HepG2 (cell line): ENCODE data around the gene CSRNP3. TPM values are rescaled to one million over a fixed set of nuclear protein-coding genes. Genes with fewer than 3 reads are reported as not detected.

Source experiments
- ATAC-seq: fragments of 200-7000 bp; cut with Tn5 transposase; 3 replicates; pipeline ENCODE4 v1.9.1; 2020; ENCODE audit warnings: mild to moderate bottlenecking, moderate library complexity
- BruUV-seq: library from RNA; stranded (reverse); fragments of 400-500 nt; replicated peaks from 2 replicates; lab custom pipeline; 2021; lab: Mats Ljungman, UMichigan
- CTCF ChIA-PET: fragments of 300-600 bp; formaldehyde crosslinking; extraction: SDS; loops from one replicate; lab custom pipeline; 2021; ENCODE audit warnings: low total read pairs, inconsistent platforms, low intra/inter-chr PET ratio; lab: Yijun Ruan, JAX
- POLR2A ChIA-PET: fragments of 350-600 bp; sonication (Branson Sonifier 250); formaldehyde crosslinking; loops from one replicate; lab custom pipeline; 2020; ENCODE audit warnings: antibody characterized with exemption, inconsistent platforms; lab: Yijun Ruan, JAX
- DNase-seq: peaks from one replicate; pipeline ENCODE4 v3.0.0-alpha.2; 2015; ENCODE audit warnings: low spot score
- FAIRE-seq: peaks from 3 replicates; lab custom pipeline; 2011; peaks lifted over from hg19 to GRCh38; lab: Jason Lieb, UNC
- H2AFZ ChIP-seq: one replicate; pipeline ENCODE4 v1.6.1; 2011; ENCODE audit warnings: low read length, inconsistent platforms
- H3K27ac ChIP-seq: fragments of 300-600 bp; 3 replicates; pipeline ENCODE4 v1.8.0; 2011; ENCODE audit warnings: mixed run types, mild to moderate bottlenecking, mixed read lengths, low read length, inconsistent platforms; ENCODE audit not compliant: insufficient read depth; ENCODE audit errors: extremely low read length
- H3K27me3 ChIP-seq, 2 experiments: fragments of 200-600 bp in 1 of 2; 2 replicates in 1 of 2; 3 replicates in 1 of 2; pipeline versions ENCODE4 v1.6.0 to v1.8.0; 2011; ENCODE audit warnings: low read length in 2 of 2, mild to moderate bottlenecking in 2 of 2, moderate library complexity in 2 of 2, inconsistent platforms in 1 of 2; ENCODE audit not compliant: insufficient read depth in 2 of 2, control insufficient read depth in 1 of 2
- H3K36me3 ChIP-seq, 2 experiments: fragments of 200-600 bp in 1 of 2; replicated peaks in 1 of 2; 2 replicates in 1 of 2; 3 replicates in 1 of 2; pipeline versions ENCODE4 v1.5.1 to v1.8.0; 2011; ENCODE audit warnings: low read length in 2 of 2, inconsistent platforms in 1 of 2; ENCODE audit not compliant: insufficient read depth in 2 of 2, control insufficient read depth in 1 of 2
- H3K4me1 ChIP-seq: 2 replicates; pipeline ENCODE4 v1.5.1; 2012; ENCODE audit warnings: low read length, inconsistent platforms; ENCODE audit not compliant: insufficient read depth
- H3K4me2 ChIP-seq: 2 replicates; pipeline ENCODE4 v1.6.0; 2011; ENCODE audit warnings: low read depth, low read length, inconsistent platforms
- H3K4me3 ChIP-seq, 3 experiments: fragments of 200-600 bp in 1 of 3; sonication (generic), shearing (Covaris generic) in 1 of 3; replicated peaks in 1 of 3; 2 replicates each; pipeline ENCODE4 v1.5.1; 2011 to 2016; ENCODE audit warnings: low read length in 3 of 3, inconsistent platforms in 2 of 3, low read depth in 2 of 3, mild to moderate bottlenecking in 2 of 3, control low read depth in 1 of 3, mixed read lengths in 1 of 3; ENCODE audit not compliant: insufficient read depth in 1 of 3
- H3K79me2 ChIP-seq: one replicate; pipeline ENCODE4 v1.6.1; 2011; ENCODE audit warnings: low read length, inconsistent platforms; ENCODE audit not compliant: insufficient read depth
- H3K9ac ChIP-seq: 2 replicates; pipeline ENCODE4 v1.6.0; 2011; ENCODE audit warnings: mild to moderate bottlenecking, low read depth, low read length, inconsistent platforms; ENCODE audit not compliant: insufficient read depth
- H3K9me3 ChIP-seq: 2 replicates; pipeline ENCODE4 v1.5.1; 2012; ENCODE audit warnings: mild to moderate bottlenecking, low read length
- H4K20me1 ChIP-seq: 2 replicates; pipeline ENCODE4 v1.6.0; 2011; ENCODE audit warnings: inconsistent platforms, mild to moderate bottlenecking, low read length, moderate library complexity; ENCODE audit not compliant: insufficient read depth
- SMC3 ChIP-seq: IDR thresholded peaks from 2 replicates; pipeline ENCODE4 v1.6.1; 2011; ENCODE audit warnings: low read length, improper control_type of control experiment
- STAG1 ChIP-seq: sonication (generic); formaldehyde crosslinking; IDR thresholded peaks from 2 replicates; pipeline ENCODE4 v1.4.0; 2020; ENCODE audit warnings: missing genetic modification reagents
- ZFY ChIP-seq: sonication (generic); formaldehyde crosslinking; IDR thresholded peaks from 2 replicates; pipeline ENCODE4 v1.4.0; 2020; ENCODE audit warnings: missing genetic modification reagents
- ZNF225 ChIP-seq: sonication (generic); formaldehyde crosslinking; IDR thresholded peaks from 2 replicates; pipeline ENCODE4 v1.4.0; 2020; ENCODE audit warnings: mild to moderate bottlenecking, missing genetic modification reagents
- WGBS: methylation state at CpG from one replicate; pipeline ENCODE4 v1.1.6; 2017; ENCODE audit warnings: low lambda C conversion rate; 5-methylcytosine and 5-hydroxymethylcytosine counted together
- in situ Hi-C: cut with HindIII; loops from 2 replicates; pipeline ENCODE4 v1.10.0; 2017; ENCODE audit warnings: low pct_unique_long_range_greater_than_20kb; ENCODE audit not compliant: extremely low pct_ligation_motif_present
- intact Hi-C: fragments of 100-400 bp; cut with micrococcal nuclease; formaldehyde crosslinking; loops from one replicate; pipeline ENCODE4 v1.10.0; 2022; ENCODE audit not compliant: unreplicated experiment
- polyA plus RNA-seq, 8 experiments: library from polyadenylated mRNA; depleted of rRNA in 3 of 8; stranded (reverse) in 7 of 8; unstranded in 1 of 8; fragments of >200 nt; fragmentation: Illumina TruSeq in 4 of 8; extraction: Trizol in 4 of 8; gene quantifications; 2 replicates each; pipeline versions ENCODE4 v1.2.1 to v1.2.3, GENCODE V29; 2011 to 2016; ENCODE audit warnings: low read depth in 4 of 8, missing spikeins in 1 of 8, mixed read lengths in 1 of 8; ENCODE audit not compliant: insufficient read depth in 1 of 8
- total RNA-seq, 5 experiments: library from RNA; depleted of rRNA; stranded (reverse); fragments of >200 nt; fragmentation: Illumina TruSeq; extraction: Trizol; gene quantifications; 2 replicates each; pipeline ENCODE4 v1.2.3, GENCODE V29; 2016; ENCODE audit warnings: low read depth in 1 of 5
- TF ChIP-seq, protein P1 (sequence below): sonication (generic); formaldehyde crosslinking; IDR thresholded peaks from 2 replicates; pipeline ENCODE4 v1.5.0; 2020; ENCODE audit warnings: mild to moderate bottlenecking, missing genetic modification reagents, moderate library complexity
- TF ChIP-seq, protein P2 (sequence below): sonication (generic); formaldehyde crosslinking; conservative IDR thresholded peaks from 2 replicates; pipeline ENCODE4 v1.8.0; 2022; ENCODE audit warnings: mild to moderate bottlenecking, moderate library complexity, missing genetic modification reagents
- TF ChIP-seq, protein P3 (sequence below): sonication (generic); formaldehyde crosslinking; IDR thresholded peaks from 2 replicates; pipeline ENCODE4 v1.5.1; 2020; ENCODE audit warnings: mild to moderate bottlenecking, missing genetic modification reagents, borderline replicate concordance
- TF ChIP-seq, protein P4 (sequence below): sonication (generic); formaldehyde crosslinking; IDR thresholded peaks from 2 replicates; pipeline ENCODE4 v1.4.0; 2020; ENCODE audit warnings: missing genetic modification reagents

Gene CSRNP3
- total and polyA plus RNA-seq, 2 of the 13 experiments (the other 11 are each of a cell fraction or from before 2014, with no cell fraction given): not detected

DNA sequence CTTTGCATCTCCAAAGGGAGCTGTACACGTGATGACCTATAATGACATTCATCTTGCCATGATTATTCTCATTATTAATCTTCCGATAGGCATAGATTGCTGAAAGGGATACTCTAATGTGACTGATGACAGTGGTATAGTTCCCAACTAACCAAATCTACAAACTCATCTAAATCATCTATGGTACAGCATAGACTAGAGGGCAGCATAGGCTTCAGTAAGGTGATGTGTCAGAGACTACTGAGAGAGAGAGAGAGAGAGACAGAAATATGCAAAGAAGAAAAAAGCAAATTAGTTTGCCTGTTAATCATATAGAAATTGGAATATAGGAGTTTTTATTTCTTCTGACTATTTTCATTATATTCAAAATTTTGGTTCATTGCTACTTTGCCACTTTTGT, 89.3 kb downstream of the CSRNP3 start:
- POLR2A ChIA-PET: no interaction called here

DNA sequence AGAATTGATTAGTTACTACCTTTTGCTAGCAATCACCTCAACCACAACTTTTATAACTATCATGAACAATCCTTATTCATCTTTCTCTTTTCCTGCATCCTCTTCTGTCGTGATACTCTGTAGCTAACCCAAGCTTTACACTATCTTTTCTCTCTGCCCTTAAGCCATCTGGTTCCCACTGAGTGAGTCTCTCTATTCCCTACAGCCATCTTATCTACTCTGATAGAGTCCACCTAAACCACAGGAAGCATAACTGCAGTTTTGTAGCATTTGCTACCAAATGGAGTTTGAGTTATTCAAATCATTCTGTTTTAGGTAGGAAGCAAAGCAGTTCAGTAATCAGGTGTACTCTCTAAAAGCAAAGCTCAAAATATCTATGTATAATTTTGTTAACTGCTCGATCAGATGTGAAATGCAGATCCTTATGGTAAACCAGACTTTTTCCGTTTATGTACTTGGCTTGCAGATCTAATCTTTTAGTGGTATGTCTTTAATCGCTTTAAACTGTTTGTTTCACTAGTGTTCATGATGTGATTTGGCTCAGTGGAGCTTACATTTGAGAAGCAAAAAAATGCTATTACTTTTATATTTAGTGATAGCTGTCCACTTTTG, 91.0 kb downstream of the CSRNP3 start:
- POLR2A ChIA-PET: no interaction called here
- no peak for FAIRE-seq

More for the DNA sequence above, 89.3 kb downstream of the CSRNP3 start:
- Histone ChIP-seq H3K27me3 (no peaks in the 10 kb centered on the region), H4K20me1 (no peaks in the 10 kb centered on the region), H3K4me2 (no peak overlapping the region), H3K79me2 (no peaks in the 10 kb centered on the region), H3K36me3 (no peaks in the 10 kb centered on the region)
- BruUV-seq: no TSS peak
- DNase-seq: no peak
- ATAC-seq: peak; percentile 70
- FAIRE-seq: no peak
- in situ Hi-C loops: no loop called here
- intact Hi-C loops: loop anchor here (10.0 kb wide), 1 partner anchor 136 kb away; no protein-coding TSS in a partner anchor
- WGBS: 15% methylated on average over 2 of the region's 2 CpGs
- TF ChIP-seq SMC3 (0 out of 2 replicates have a peak, but pooled peaks have one; percentile 9), STAG1 (CRISPR knock-in tag) (peak; percentile 48), ZFY (CRISPR knock-in tag) (no peak)
- TF ChIP-seq, protein P1, sequence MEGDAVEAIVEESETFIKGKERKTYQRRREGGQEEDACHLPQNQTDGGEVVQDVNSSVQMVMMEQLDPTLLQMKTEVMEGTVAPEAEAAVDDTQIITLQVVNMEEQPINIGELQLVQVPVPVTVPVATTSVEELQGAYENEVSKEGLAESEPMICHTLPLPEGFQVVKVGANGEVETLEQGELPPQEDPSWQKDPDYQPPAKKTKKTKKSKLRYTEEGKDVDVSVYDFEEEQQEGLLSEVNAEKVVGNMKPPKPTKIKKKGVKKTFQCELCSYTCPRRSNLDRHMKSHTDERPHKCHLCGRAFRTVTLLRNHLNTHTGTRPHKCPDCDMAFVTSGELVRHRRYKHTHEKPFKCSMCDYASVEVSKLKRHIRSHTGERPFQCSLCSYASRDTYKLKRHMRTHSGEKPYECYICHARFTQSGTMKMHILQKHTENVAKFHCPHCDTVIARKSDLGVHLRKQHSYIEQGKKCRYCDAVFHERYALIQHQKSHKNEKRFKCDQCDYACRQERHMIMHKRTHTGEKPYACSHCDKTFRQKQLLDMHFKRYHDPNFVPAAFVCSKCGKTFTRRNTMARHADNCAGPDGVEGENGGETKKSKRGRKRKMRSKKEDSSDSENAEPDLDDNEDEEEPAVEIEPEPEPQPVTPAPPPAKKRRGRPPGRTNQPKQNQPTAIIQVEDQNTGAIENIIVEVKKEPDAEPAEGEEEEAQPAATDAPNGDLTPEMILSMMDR (CRISPR knock-in tag): peak; percentile 27
- TF ChIP-seq, all 625 proteins: peak for 3
- no peaks in the 10 kb centered on the region for H3K4me1 ChIP-seq
- no peak overlapping the region for H3K27ac ChIP-seq
- H3K4me3 ChIP-seq: no peak overlapping the region
- CTCF ChIA-PET: no interaction called here
- H2AFZ ChIP-seq: no peak overlapping the region
- H3K9me3 ChIP-seq: no peaks in the 10 kb centered on the region
- H3K9ac ChIP-seq: no peak overlapping the region

More for the DNA sequence above, 91.0 kb downstream of the CSRNP3 start:
- H3K4me1 ChIP-seq: no peaks in the 10 kb centered on the region
- no peak for TF ChIP-seq ZNF225
- TF ChIP-seq, protein P2, sequence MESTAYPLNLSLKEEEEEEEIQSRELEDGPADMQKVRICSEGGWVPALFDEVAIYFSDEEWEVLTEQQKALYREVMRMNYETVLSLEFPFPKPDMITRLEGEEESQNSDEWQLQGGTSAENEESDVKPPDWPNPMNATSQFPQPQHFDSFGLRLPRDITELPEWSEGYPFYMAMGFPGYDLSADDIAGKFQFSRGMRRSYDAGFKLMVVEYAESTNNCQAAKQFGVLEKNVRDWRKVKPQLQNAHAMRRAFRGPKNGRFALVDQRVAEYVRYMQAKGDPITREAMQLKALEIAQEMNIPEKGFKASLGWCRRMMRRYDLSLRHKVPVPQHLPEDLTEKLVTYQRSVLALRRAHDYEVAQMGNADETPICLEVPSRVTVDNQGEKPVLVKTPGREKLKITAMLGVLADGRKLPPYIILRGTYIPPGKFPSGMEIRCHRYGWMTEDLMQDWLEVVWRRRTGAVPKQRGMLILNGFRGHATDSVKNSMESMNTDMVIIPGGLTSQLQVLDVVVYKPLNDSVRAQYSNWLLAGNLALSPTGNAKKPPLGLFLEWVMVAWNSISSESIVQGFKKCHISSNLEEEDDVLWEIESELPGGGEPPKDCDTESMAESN (CRISPR knock-in tag): no peak
- TF ChIP-seq, protein P3, sequence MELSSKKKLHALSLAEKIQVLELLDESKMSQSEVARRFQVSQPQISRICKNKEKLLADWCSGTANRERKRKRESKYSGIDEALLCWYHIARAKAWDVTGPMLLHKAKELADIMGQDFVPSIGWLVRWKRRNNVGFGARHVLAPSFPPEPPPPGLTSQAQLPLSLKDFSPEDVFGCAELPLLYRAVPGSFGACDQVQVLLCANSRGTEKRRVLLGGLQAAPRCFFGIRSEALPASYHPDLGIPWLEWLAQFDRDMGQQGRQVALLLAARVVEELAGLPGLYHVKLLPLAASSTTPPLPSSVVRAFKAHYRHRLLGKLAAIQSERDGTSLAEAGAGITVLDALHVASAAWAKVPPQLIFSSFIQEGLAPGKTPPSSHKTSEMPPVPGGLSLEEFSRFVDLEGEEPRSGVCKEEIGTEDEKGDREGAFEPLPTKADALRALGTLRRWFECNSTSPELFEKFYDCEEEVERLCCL: no peak
- TF ChIP-seq, protein P4, sequence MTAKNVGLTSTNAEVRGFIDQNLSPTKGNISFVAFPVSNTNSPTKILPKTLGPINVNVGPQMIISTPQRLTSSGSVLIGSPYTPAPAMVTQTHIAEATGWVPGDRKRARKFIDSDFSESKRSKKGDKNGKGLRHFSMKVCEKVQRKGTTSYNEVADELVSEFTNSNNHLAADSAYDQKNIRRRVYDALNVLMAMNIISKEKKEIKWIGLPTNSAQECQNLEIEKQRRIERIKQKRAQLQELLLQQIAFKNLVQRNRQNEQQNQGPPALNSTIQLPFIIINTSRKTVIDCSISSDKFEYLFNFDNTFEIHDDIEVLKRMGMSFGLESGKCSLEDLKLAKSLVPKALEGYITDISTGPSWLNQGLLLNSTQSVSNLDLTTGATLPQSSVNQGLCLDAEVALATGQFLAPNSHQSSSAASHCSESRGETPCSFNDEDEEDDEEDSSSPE (CRISPR knock-in tag): no peak
- no peaks in the 10 kb centered on the region for H3K9me3 ChIP-seq
- no TSS peak for BruUV-seq
- ATAC-seq: no peak
- no peak overlapping the region for H3K27ac ChIP-seq
- no peaks in the 10 kb centered on the region for H3K36me3 ChIP-seq
- no peaks in the 10 kb centered on the region for H3K79me2 ChIP-seq
- no peaks in the 10 kb centered on the region for H4K20me1 ChIP-seq
- no peak for DNase-seq
- H3K27me3 ChIP-seq: no peaks in the 10 kb centered on the region
- in situ Hi-C loops (no loop called here), intact Hi-C loops (no loop called here)
- H2AFZ ChIP-seq: no peak overlapping the region
- no peak overlapping the region for H3K9ac ChIP-seq
- CTCF ChIA-PET: no interaction called here
- no peak overlapping the region for H3K4me3 ChIP-seq
- 4% methylated on average over 4 of the region's 4 CpGs for WGBS
- no peak overlapping the region for H3K4me2 ChIP-seq
